Femur (tissue), 1 donor: ENCODE measurements around the gene USP30.
"Not testable (repeated sequence)": the region's sequence is repeated elsewhere in the genome, so short reads cannot be mapped to it uniquely, and the experiment has no call there.

Experiments used
- DNase-seq: peaks from one replicate; pipeline ENCODE4 v3.0.0-alpha.2; 2017

USP30 gene

GRCh38 chr12:109052414-109053323, at the start of gene USP30:
Gene USP30, plus strand, starts transcription at chr12:109052576. Its CDS starts 103 bp downstream, at chr12:109052679.
- peak; percentile 90 for DNase-seq

- no peak for DNase-seq
Observed at GRCh38 chr12:109004017-109004416, 48.4 kb upstream of the USP30 start.

- DNase-seq: no peak
Observed at GRCh38 chr12:109009766-109010165, 42.6 kb upstream of the USP30 start.

- DNase-seq: no peak
Observed at GRCh38 chr12:109010259-109010658, 42.1 kb upstream of the USP30 start.

- no peak for DNase-seq
Observed at GRCh38 chr12:109014984-109015765, 37.2 kb upstream of the USP30 start.

- no peak for DNase-seq
Observed at GRCh38 chr12:109016016-109016415, 36.4 kb upstream of the USP30 start.

GRCh38 chr12:109016978-109017377, 35.4 kb upstream of the USP30 start:
- no peak for DNase-seq

GRCh38 chr12:109018296-109018695, 34.1 kb upstream of the USP30 start:
- DNase-seq: no peak

- DNase-seq: no peak
Observed at GRCh38 chr12:109020146-109020795, 32.1 kb upstream of the USP30 start.

GRCh38 chr12:109020796-109021380, 31.5 kb upstream of the USP30 start, which contains the start of gene SVOP:
Gene SVOP, minus strand, starts transcription at chr12:109021068. Its CDS starts 200 bp downstream, at chr12:109020868.
- DNase-seq: peak; percentile 91

GRCh38 chr12:109027767-109028166, 24.6 kb upstream of the USP30 start:
- DNase-seq: no peak

- DNase-seq: not testable (repeated sequence)
Observed at GRCh38 chr12:109028624-109029023, 23.8 kb upstream of the USP30 start.

GRCh38 chr12:109029411-109029810, 23.0 kb upstream of the USP30 start:
- DNase-seq: no peak

- no peak for DNase-seq
Observed at GRCh38 chr12:109033239-109034196, 18.9 kb upstream of the USP30 start.

GRCh38 chr12:109036975-109037374, 15.4 kb upstream of the USP30 start:
- no peak for DNase-seq

GRCh38 chr12:109044241-109044640, 8.1 kb upstream of the USP30 start:
- no peak for DNase-seq

GRCh38 chr12:109047081-109047805, 5.1 kb upstream of the USP30 start:
- no peak for DNase-seq

GRCh38 chr12:109048706-109049105, 3.7 kb upstream of the USP30 start:
- not testable (repeated sequence) for DNase-seq

- not testable (repeated sequence) for DNase-seq
Observed at GRCh38 chr12:109049794-109050193, 2.6 kb upstream of the USP30 start.

GRCh38 chr12:109052097-109052413, 321 bp upstream of the USP30 start:
- no peak for DNase-seq
